ENCODE measurements around the gene PSME2.

PSME2 gene

GRCh38 chr14:24184104-24184970, 37.9 kb upstream of the PSME2 start:
- no peak for TF ChIP-seq GATA1 (IDR thresholded peaks at IDR 0.05; ENCODE audit: low read depth, low read length)
- TF ChIP-seq POLR2A (IDR thresholded peaks at IDR 0.05; ENCODE audit: low read length) = no peak
- DNase-seq = no peak

GRCh38 chr14:24183014-24183481, 36.6 kb upstream of the PSME2 start:
- TF ChIP-seq GATA1 (IDR thresholded peaks at IDR 0.05; ENCODE audit: low read depth, low read length) (no peak), POLR2A (IDR thresholded peaks at IDR 0.05; ENCODE audit: low read length) (no peak)
- no peak for DNase-seq

- TF ChIP-seq POLR2A (IDR thresholded peaks at IDR 0.05; ENCODE audit: low read length) (no peak), GATA1 (IDR thresholded peaks at IDR 0.05; ENCODE audit: low read depth, low read length) (no peak)
Observed at GRCh38 chr14:24182110-24182882, 35.9 kb upstream of the PSME2 start.

DNA sequence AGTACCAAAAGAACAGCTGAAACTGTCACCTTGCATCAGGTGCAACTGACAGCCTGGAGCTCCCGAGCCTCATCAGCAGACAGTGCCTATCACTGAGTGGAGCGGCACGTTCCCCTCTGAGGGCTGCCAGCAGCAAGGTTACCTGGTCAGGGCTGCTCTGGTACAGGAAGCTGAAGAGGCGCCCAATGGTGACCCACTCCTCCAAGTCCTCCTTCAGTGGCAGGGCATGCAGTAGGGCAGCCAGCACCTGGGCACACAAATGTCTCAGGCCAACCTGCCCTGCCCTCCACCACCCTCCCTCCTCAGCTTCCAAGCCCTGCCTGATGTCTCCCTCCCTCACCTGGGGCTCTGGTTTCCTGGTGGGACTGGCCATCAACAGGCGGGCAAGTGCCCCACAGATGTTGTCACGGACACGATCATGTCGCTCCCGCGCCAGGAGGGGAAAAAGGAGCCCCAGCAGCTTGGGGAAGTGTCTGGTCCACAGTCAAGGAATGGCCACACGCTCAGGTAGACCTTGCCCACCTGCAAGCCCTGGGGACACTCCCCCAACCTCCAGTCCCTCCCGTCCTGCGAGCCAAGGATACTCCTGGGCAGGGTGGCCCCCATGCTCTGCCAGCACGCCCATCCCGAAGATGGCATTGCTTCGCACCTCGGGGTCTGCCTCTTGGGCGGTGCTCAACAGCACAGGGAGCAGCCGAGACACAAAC, 35.1 kb upstream of the PSME2 start:
- no peak for DNase-seq
- TF ChIP-seq POLR2A (IDR thresholded peaks at IDR 0.05; ENCODE audit: low read length) (no peak), GATA1 (IDR thresholded peaks at IDR 0.05; ENCODE audit: low read depth, low read length) (no peak)

More at GRCh38 chr14:24182110-24182882, 35.9 kb upstream of the PSME2 start:
- no peak for DNase-seq

GRCh38 chr14:24179961-24180796, 33.8 kb upstream of the PSME2 start:
- DNase-seq = no peak
- no peak for TF ChIP-seq GATA1 (IDR thresholded peaks at IDR 0.05; ENCODE audit: low read depth, low read length)
- no peak for TF ChIP-seq POLR2A (IDR thresholded peaks at IDR 0.05; ENCODE audit: low read length)

DNA sequence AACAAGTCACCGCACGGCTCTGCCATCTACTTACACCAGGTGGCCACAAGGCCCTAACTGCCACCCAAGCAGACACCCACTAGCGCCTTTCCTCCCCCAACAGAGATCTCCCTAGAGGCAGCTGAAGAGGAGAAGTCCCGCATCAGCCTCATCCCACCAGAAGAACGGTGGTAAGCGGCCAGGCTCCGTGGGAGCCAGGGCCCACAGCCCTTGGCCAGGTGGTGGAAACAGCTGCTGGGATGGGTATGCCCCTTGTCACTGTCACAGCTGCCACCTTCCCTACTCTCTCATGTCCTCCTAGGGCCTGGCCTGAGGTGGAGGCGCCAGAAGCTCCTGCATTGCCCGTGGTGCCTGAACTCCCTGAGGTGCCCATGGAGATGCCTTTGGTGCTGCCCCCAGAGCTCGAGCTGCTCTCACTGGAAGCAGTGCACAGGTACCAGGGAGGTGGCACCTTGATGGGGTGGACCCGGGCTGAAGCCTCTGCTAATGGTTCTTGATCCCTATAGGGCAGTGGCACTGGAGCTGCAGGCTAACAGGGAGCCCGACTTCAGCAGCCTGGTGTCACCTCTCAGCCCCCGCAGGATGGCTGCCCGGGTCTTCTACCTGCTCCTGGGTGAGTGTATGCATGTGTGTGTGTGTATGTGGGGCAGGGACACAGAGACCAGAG, 33.0 kb upstream of the PSME2 start:
- DNase-seq = no peak
- TF ChIP-seq POLR2A (IDR thresholded peaks at IDR 0.05; ENCODE audit: low read length) (no peak), GATA1 (IDR thresholded peaks at IDR 0.05; ENCODE audit: low read depth, low read length) (no peak)

DNA sequence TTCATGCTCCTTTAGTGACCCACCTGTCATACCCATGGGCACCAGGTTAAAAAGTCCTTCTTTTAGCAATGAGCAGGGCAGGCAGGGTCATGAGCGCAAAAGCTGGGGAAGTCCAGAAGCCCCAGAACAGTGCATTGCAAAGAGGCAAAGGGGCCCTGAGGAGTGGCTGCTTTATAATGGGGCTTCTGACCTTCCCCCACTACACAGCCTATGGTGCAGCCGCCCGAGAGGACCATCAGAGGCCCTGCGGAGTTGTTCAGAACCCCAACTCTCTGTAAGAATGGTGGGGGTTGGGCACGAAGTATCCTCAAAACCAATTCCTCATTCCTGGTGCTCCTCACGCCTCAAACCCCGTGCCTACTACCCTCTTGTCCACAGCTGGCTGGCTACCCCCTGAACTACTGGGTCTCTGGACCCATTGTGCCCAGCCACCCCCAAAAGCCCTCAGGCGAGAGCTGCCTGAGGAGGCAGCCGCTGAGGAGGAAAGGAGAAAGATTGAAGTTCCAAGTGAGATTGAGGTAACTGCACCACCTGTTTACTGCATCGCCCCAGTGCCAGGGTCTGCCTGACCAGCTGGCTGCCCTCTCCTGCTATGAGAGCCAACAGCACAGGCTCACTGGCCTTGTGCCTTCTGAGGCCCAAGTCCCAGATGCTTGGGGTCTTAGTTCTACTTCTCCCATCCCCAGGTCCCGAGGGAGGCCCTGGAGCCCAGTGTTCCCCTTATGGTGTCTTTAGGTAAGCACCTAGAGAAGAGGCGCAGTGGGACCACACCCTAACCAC, 32.2 kb upstream of the PSME2 start:
- DNase-seq = no peak
- TF ChIP-seq POLR2A (IDR thresholded peaks at IDR 0.05; ENCODE audit: low read length) = no peak
- TF ChIP-seq GATA1 (IDR thresholded peaks at IDR 0.05; ENCODE audit: low read depth, low read length) = no peak

GRCh38 chr14:24177891-24178290, 31.5 kb upstream of the PSME2 start:
- no peak for DNase-seq
- no peak for TF ChIP-seq POLR2A (IDR thresholded peaks at IDR 0.05; ENCODE audit: low read length)
- no peak for TF ChIP-seq GATA1 (IDR thresholded peaks at IDR 0.05; ENCODE audit: low read depth, low read length)

DNA sequence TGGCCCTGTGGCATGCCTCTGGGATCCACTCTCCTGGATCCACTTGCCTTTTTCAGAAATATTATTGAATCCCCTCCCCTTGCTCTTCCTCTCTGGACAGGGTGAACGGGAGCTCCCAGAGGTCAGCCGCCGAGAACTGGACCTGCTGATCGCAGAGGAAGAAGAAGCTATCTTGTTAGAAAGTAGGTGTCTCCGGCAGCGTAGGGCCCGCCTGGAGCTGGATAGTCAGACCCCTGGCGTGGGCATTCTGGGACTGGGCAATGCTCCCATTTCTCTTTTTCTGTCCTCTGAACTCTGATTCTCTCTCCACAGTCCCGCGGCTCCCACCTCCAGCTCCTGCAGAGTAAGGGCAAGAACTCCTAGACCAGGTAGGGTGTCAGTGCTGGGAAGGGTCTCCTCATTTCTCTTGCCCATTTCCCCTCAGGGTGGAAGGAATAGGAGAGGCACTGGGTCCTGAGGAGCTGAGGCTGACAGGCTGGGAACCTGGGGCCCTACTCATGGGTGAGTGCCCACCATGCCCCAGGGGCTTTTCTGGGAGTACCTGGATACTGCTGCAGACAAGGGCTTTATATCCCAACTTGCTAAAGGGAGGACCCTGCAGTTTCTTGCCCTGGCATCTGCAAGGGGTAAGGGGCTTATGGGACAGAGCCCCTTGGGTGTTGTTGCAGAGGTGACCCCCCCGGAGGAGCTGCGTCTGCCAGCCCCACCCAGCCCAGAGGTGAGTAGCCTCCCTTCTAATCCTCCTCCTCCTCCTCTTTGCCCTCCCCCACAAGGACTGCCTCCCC, 30.8 kb upstream of the PSME2 start:
- no peak for DNase-seq

DNA sequence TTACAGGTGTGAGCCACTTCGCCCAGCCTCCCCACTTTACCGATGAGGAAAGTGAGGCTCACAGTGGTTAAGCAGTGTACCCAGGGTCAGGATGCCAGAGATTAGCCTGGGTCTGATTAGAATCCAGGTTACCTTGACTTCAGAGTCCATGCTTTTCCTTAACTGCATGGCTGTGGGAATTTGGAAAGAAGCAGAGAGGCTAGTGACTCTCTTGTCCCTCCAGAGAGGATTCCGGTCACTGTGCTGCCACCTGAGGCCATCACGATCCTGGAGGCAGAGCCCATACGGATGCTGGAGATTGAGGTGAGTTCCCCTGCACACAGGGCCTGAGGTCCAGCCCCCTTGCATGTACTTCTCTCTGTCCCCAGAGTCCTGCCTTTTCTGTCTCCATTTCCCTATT, 30.2 kb upstream of the PSME2 start:
- DNase-seq = no peak
- TF ChIP-seq POLR2A (IDR thresholded peaks at IDR 0.05; ENCODE audit: low read length) (no peak), GATA1 (IDR thresholded peaks at IDR 0.05; ENCODE audit: low read depth, low read length) (no peak)

More for the DNA sequence above, 30.8 kb upstream of the PSME2 start:
- TF ChIP-seq POLR2A (IDR thresholded peaks at IDR 0.05; ENCODE audit: low read length) (no peak), GATA1 (IDR thresholded peaks at IDR 0.05; ENCODE audit: low read depth, low read length) (no peak)

DNA sequence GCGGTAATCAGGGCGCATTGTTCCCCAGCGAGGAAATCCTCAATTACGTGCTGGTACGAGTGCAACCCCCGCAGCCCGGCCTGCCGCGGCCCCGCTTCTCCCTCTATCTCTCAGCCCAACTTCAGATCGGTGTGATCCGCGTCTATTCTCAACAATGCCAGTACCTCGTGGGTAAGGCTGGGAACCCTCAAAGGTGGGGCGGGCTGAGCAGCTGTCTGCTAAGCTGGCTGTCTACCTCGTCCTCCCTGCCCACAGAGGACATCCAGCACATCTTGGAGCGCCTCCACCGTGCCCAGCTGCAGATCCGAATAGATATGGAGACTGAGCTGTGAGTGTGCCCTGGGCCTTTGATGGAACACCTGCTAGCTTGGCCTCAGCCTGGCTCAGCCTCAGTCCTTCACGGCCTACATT, 26.5 kb upstream of the PSME2 start:
- no peak for TF ChIP-seq POLR2A (IDR thresholded peaks at IDR 0.05; ENCODE audit: low read length)
- TF ChIP-seq GATA1 (IDR thresholded peaks at IDR 0.05; ENCODE audit: low read depth, low read length) = no peak
- DNase-seq = no peak
